HepG2 (cell line): ENCODE measurements around the gene RAB6A.
A peak's percentile ranks its signal among the peaks of the same experiment; 100 is the strongest.

Experiments
- CTCF ChIP-seq: sonication (generic); formaldehyde crosslinking; IDR thresholded peaks from 2 replicates; pipeline ENCODE4 v1.5.0; 2020; ENCODE audit warnings: mild to moderate bottlenecking, missing genetic modification reagents, moderate library complexity
- NRL ChIP-seq: sonication (generic); formaldehyde crosslinking; IDR thresholded peaks from 2 replicates; pipeline ENCODE4 v1.5.0; 2020; ENCODE audit warnings: missing genetic modification reagents, mild to moderate bottlenecking, moderate library complexity, borderline replicate concordance
- RAD21 ChIP-seq: fragments of 450-650 bp; formaldehyde crosslinking; IDR thresholded peaks from 2 replicates; pipeline ENCODE4 v1.5.0; 2020; ENCODE audit warnings: mild to moderate bottlenecking

GRCh38 chr11:73652046-73652730 lies 108.7 kb downstream of the RAB6A start:
- TF ChIP-seq CTCF = peak; percentile 37
- peak; percentile 41; the same call in 1 of the 2 replicates for TF ChIP-seq NRL (CRISPR knock-in tag)
- no peak; the same call in 1 of the 2 replicates for TF ChIP-seq RAD21 (CRISPR knock-in tag)
